Hematopoietic multipotent progenitor cell (in vitro differentiated cells): ENCODE data around the gene ATG13. TPM values are rescaled to one million over a fixed set of nuclear protein-coding genes. Genes with fewer than 3 reads are reported as not detected.
"Not testable (repeated sequence)": the region's sequence is repeated elsewhere in the genome, so short reads cannot be mapped to it uniquely, and the experiment has no call there.

Experiments used
- DNase-seq, 3 donors: peaks; one replicate each; pipeline ENCODE4 v3.0.0-alpha.2; 2011 to 2015; ENCODE audit warnings: low read depth in 2 of 3, low spot score in 2 of 3
- total RNA-seq: library from RNA; depleted of rRNA; stranded (reverse); fragments of >200 nt; gene quantifications from one replicate; pipeline ENCODE4 v1.2.3, GENCODE V29; 2012

Gene ATG13
- total RNA-seq = 55.2 TPM

- peak; percentile 81 to 94 (median 93) for DNase-seq
Observed at GRCh38 chr11:46617134-46617971, at the start of gene ATG13, which contains the start of gene HARBI1. TSS of gene ATG13 (plus strand) at chr11:46617553. CDS start at chr11:46644292, 26,739 bp downstream. TSS of gene HARBI1 (minus strand) at chr11:46617227. CDS start at chr11:46616237, 990 bp downstream.

DNA sequence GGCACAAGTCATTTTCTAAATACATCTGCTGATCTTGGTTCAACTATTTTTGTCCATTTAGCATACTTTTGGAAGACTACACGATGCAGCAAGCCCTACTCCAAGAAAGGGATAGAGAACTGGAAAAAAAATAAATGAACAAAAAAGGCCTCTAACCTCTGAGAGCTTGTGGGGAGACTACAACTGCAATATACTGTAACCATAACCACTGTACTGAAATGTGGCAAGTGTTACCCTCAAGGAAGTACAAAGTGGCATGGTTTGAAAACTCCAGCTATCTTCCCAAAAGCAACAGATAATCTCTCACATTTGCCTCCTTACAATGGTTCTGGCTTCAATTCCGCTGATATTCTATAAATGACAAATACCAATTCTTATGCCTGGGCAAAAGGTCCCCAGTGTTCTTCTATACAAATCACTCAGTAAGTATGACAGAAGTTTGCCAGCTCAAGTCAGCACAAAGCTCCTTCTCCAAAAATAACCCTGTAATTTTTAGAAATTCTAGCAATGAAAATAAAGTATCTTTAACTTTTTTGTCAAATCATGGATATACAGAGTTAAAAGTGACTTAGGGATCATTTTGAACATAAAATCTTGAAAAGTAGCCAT lies 46.5 kb upstream of the ATG13 start:
- DNase-seq = no peak

DNA sequence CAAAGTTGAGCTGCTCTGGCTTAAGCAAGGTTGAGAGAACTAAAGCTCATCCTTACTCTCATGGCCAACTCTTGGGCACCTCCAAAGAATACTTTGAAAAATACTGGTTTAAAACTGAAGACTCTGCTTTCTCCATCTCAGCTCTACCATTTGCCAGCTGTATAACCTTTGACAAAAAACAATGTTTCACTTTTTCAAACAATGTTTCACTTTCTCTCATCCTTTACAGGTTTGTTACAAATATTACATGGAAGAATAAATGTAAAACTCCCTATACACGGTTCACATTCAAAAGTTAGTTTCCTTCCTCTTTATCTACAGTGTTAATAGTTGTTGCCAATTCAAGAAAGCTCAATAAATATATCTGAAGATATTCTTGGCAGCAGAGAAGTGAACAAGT lies 42.7 kb upstream of the ATG13 start:
- DNase-seq = no peak

DNA sequence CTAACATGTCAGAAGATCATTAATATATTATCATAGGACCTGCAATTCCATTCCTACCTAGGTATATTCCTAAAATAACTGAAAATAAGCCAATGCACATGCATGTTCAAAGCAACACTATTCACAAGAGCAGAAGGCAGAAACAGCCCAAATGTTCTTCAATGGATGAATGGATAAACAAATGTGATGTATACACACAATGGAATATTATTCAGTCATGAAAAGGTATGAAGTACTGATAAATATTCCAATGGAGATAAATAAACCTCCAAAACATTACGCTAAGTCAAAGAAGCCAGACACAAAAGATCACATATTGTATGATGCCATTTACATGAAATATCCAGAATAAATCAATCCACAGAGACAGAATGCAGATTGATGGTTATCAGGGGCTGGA lies 40.3 kb upstream of the ATG13 start:
- no peak for DNase-seq

- DNase-seq = no peak
Observed at GRCh38 chr11:46582588-46582987, 34.8 kb upstream of the ATG13 start.

DNA sequence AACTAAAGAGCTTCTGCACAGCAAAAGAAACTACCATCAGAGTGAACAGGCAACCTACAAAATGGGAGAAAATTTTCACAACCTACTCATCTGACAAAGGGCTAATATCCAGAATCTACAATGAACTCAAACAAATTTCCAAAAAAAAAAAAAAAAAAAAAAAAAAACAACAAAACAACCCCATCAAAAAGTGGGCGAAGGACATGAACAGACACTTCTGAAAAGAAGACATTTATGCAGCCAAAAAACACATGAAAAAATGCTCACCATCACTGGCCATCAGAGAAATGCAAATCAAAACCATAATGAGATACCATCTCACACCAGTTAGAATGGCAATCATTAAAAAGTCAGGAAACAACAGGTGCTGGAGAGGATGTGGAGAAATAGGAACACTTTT lies 33.8 kb upstream of the ATG13 start:
- DNase-seq = not testable (repeated sequence)

DNA sequence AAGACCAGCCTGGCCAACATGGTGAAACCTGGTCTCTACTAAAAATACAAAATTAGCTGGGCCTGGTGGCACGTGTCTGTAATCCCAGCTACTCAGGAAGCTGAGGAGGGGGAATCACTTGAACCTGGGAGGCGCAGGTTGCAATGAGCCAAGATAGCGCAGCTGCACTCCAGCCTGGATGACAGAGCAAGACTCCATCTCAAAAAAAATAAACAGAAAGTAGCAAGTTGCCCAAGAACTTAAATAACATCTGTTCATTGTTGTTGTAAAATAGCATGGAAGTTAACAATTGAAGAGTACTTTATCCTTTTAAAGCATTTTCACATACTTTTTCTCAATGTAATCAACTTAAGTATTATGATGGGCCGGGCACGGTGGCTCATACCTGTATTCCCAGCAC lies 29.2 kb upstream of the ATG13 start:
- DNase-seq = no peak

GRCh38 chr11:46588915-46589314 lies 28.4 kb upstream of the ATG13 start:
- no peak for DNase-seq

DNA sequence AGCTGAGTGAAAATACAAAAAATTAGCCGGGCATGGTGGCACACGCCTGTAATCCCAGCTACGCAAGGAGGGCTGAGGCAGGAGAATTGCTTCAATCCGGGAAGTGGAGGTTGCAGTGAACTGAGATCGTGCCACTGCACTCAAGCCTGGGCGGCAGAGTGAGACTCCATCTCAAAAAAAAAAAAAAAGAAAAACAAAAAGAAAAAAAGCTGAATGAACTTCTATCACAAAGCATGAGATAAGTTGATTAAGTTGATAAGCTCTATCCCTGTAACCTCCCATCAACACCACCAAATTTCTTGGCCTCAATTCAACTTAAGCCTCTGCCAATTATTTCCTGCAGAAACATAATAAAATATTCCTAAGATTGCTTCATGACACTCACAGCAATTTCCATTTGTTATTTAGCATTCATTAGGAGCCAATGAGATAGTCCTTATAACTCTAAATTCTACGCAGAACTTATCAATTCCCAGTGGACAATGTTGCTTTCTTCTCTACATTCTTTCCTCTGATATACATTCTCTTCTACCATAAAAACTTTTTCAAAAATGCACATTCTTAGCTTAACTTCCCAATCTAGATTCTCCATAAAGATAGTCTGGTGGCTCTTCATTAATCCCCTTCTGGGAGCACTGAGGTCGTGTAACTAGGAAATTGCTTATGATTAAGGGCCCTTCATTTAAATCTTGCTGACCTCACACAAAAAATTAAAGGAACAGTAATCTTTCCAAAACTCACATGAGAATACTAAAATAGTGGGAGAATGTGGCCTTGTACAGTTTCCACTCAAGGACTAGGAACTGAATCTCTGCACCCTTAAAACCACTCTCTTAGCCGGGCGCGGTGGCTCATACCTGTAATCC lies 26.4 kb upstream of the ATG13 start:
- no peak for DNase-seq

DNA sequence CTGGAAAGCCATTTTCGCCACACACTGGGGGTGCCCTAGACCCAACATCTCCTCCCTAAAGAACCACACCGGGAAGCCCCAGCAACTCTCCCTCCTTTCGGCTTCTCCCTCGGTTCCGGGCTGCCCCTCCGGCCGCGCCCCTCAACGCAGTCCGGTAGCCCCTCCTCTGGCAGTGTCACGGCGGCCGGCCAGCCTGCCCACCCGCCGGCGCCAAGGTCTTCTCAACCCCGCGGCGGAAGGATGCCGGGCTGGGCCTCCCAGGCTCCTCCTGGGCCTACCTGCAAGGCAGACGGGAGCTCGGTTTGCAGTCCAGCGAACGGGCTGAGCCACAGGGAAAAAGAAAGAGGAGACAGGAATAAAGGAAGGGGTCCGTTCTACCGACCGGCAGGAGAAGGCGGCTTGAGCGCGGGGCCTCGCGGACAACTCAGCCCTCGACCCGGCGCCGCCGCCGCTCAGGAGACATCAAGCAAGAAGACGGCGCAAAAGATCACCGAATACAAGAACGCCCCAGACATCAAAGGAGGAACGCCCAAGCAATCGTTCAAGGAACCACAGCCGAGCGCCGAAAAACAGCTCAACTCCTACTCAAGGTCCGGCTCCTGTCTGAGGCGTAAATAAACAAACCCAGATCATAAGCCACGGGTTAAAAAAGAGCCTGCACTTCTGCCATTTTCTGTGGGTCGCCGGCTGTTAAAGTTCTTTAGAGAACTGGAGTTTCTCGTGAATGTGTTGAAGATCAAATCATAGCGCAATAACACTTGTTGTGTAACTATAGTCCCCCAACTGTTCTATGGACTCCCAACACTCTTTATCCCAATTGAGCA lies 23.6 kb upstream of the ATG13 start, which contains the start of gene AMBRA1:
Gene AMBRA1 (minus strand): TSS at position 474 of the 824 bp plus-strand sequence. CDS start 45,643 bp downstream, outside the sequence.
- peak; percentile 55 to 96 (median 92) for DNase-seq

DNA sequence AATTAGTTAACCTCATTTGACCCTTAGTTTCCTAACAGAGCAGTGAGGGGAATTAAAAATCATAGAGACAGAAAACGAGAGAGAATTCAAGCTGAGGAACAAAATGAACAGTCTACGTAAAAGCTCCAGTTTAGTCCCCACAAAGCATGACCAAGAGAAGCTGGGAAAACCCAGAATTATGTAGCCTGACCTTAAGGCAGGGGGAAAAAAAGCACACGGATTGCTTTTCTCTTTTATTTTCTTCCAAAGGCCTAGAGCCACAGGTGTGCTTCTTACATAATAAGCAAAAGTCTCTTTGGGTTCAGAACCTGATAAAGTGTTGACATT lies 23.0 kb upstream of the ATG13 start:
- no peak for DNase-seq

DNA sequence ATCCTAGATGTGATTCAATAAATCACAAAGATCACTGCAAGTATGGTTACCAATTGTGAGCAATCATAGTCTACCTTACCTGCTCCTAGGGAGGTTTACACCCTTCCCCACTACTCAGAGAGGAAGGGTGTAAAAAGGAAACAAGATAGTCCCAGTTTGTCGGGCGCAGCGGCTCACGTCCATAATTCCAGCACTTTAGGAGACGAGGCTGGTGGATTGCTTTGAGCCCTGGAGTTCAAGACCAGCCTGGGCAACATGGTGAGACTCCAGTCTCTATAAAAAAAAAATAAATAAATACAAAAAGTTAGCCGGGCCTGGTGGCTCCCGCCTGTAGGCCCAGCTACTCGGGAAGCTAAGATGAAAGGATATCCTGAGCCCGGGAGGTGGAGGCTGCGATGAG lies 22.6 kb upstream of the ATG13 start:
- no peak for DNase-seq

DNA sequence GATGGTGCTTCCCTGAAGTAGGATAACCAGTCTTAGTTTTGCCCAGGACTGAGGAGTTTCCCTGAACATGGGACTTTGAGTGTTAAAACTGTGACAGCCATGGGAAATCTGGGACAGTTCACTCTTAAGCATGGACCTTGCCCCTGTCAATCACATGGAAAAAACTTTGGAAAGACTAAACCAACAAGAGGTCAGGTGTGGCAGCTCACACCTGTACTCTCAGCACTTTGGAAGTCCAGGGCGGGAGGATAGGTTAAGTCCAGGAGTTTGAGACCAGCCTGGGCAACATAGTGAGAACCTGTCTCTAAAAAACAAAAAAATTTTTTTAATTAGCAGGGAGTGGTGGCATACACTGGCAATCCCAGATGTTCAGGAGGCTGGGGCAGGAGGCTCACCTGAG lies 20.2 kb upstream of the ATG13 start:
- DNase-seq = no peak

DNA sequence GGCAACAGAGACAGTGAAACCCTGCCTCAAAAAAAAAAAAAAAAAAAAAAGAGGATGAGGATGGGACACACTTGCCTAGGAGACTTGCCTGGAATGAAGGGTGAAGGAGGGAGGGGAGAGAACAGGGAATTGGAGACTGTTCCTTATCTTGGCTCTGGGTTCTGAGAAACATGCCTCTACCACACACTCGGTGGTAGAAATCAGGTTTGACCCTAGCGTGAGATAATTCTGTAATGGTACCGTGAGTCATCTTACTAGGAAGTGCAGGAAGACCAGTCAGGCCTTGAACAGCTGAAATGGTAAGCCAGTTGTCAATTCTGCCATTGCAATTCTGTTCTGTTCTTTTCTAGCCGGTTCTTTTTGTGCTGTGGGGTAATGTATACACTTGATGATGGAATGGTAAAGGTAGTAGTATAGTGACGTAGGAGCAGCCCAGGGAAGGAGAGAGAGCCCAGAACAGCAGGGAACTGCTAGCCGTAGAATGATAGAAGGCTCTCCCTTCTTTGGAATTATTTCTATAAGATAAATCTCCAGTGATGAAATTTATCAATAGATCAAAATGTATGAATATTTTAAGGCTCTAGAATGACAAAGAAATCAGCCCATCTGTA lies 19.6 kb upstream of the ATG13 start:
- DNase-seq = no peak

DNA sequence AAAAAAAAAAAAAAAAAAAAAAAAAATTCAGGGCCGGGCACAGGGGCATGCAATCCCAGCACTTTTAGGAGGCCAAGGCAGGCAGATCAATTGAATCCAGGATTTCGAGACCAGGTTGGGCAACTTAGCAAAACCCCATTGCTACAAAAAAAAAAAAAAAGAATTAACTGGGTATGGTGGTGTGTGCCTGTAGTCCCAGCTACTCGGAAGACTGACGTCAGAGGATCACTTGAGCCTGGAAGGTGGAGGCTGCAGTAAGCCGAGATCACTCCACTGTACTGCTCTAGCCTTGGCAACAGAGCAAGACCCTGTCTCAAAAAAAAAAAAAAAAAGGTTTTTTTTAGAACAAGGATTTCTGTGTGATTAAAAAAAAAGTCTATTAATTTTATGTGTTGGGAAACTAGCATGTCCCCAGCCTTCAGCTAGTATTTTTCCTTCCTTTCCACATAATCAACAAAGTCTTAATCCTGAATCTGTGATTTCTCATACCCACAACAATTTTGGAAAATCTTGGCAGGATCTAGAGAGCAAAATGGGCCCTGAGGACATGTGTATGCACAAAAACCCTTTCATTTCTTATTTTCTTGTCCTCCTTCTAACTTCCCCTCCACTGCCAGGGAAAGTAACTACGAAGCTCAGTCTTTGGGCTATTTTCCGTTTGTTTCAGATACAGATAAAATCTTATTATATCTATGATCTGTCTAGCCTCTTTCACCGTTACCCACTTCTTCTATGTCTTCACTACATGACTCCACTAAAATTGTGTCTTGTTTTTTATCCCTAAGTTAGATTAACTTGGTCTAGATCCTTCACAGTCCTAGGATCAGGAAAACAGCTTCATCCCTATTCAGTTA lies 17.8 kb upstream of the ATG13 start:
- no peak for DNase-seq

DNA sequence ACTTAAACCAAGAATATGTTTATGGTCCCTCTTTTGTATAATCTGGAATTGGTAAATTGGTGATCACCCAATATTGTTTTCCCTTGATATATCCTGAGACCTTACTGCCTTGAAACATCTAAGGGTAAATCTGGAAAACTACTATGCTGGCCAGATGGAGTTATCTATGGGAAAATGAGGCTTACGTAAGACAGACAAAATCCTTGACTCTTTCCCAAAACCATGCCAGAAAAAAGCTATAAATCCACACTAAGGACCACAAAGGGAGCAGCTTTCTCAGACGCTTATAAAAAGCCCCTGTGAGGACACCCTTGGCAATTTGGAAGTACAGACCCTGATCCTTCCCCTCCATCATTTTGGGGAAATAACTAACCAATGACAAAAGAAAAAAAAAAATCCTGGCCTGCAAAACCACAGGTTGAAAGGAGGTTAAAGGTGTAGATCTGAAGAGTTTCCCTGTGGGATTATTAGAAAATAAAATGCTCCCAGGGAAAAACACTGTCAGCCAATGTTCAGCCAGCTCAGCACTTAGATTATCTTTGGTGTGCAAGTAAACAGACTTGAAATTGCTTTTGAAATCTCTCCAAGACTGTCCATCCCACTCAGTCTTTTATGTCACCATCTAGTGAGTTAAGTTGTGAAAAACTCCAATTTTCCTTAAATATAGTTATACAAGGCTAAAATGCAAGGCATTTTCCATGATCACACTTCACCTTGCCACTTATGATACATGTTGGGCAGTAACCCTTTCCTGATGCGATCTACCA lies 17.0 kb upstream of the ATG13 start:
- DNase-seq = no peak

GRCh38 chr11:46601129-46601528 lies 16.2 kb upstream of the ATG13 start:
- no peak for DNase-seq

GRCh38 chr11:46603704-46604308 lies 13.5 kb upstream of the ATG13 start:
- DNase-seq = no peak
